Measurements from ENCODE around the gene FBXO38. TPM values are rescaled to one million over a fixed set of nuclear protein-coding genes. Genes with fewer than 3 reads are reported as not detected.

Gene FBXO38
- total RNA-seq, 6 experiments from 2014 or later = 28.1 to 31.7 (median 30.9) TPM

DNA sequence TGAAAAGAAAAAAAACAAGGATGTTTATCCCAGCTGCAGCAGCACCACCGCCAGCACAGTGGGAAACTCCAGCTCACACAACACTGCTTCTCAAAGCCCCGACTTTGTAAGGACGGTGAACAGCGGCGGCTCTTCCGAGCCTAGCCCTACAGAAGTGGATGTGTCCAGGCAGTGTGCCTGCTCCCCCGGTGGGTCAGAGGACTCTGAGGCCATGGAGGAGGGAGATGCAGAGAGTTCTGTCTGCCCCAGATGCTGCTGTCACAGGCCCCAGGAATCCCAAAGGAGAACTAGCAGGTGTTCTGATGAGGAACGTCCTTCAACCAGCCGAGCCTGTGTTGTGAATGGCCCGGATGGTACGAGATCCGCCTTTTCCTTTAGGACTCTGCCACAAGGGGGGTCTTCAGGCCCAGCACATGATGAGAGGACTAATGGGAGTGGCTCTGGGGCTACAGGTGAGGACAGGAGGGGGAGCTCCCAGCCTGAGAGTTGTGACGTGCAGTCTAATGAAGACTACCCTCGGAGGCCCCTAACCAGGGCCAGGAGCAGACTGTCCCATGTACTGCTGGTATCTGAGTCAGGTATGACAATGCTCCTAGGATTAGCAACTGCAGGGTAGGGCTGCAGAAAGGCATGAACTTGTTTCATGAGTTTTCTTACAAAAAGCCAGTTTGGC is 43.7 kb downstream of the FBXO38 start:
- H3K27ac Mint-ChIP-seq = no peak overlapping the region
- peaks cover 41% of the 10 kb centered on the region for H3K36me3 Mint-ChIP-seq (ENCODE audit: low read depth)
- no peaks in the 10 kb centered on the region; the same call in 1 of the 2 replicates for H3K27me3 Mint-ChIP-seq (ENCODE audit: insufficient read depth)

DNA sequence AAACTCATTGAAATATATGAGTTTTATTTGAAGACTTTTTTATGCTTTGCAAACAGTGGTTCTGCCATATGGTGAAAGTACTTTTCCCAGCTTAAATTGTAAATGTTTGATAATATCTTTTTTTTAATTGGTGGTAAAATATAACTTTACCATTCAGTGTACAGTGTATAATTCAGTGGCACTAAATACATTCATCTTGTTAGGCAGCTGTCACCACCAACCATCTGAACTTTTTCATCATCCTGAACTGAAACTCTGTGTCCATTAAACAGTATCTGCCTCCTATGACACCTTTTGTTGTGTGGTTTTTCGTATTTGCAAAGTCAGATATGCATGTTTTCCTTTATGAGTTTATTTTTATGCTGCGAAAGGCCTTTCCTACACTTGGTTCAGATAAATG is 45.1 kb downstream of the FBXO38 start:
- Mint-ChIP-seq H3K4me1 (ENCODE audit: low read depth) (peaks cover 32% of the 10 kb centered on the region), H3K27ac (no peak overlapping the region), H3K36me3 (ENCODE audit: low read depth) (peaks cover 39% of the 10 kb centered on the region), H3K4me3 (no peak overlapping the region), H3K27me3 (ENCODE audit: insufficient read depth) (no peaks in the 10 kb centered on the region; the same call in 1 of the 2 replicates), H3K9me3 (no peaks in the 10 kb centered on the region)
- no peak for DNase-seq
- TF ChIP-seq, protein P1, sequence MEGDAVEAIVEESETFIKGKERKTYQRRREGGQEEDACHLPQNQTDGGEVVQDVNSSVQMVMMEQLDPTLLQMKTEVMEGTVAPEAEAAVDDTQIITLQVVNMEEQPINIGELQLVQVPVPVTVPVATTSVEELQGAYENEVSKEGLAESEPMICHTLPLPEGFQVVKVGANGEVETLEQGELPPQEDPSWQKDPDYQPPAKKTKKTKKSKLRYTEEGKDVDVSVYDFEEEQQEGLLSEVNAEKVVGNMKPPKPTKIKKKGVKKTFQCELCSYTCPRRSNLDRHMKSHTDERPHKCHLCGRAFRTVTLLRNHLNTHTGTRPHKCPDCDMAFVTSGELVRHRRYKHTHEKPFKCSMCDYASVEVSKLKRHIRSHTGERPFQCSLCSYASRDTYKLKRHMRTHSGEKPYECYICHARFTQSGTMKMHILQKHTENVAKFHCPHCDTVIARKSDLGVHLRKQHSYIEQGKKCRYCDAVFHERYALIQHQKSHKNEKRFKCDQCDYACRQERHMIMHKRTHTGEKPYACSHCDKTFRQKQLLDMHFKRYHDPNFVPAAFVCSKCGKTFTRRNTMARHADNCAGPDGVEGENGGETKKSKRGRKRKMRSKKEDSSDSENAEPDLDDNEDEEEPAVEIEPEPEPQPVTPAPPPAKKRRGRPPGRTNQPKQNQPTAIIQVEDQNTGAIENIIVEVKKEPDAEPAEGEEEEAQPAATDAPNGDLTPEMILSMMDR (IDR thresholded peaks at IDR 0.05) = no peak

More for the DNA sequence above, 43.7 kb downstream of the FBXO38 start:
- H3K9me3 Mint-ChIP-seq = no peaks in the 10 kb centered on the region
- TF ChIP-seq, protein P1 (IDR thresholded peaks at IDR 0.05) = no peak
- no peak for DNase-seq
- H3K4me3 Mint-ChIP-seq = no peak overlapping the region
- peaks cover 25% of the 10 kb centered on the region for H3K4me1 Mint-ChIP-seq (ENCODE audit: low read depth)

DNA sequence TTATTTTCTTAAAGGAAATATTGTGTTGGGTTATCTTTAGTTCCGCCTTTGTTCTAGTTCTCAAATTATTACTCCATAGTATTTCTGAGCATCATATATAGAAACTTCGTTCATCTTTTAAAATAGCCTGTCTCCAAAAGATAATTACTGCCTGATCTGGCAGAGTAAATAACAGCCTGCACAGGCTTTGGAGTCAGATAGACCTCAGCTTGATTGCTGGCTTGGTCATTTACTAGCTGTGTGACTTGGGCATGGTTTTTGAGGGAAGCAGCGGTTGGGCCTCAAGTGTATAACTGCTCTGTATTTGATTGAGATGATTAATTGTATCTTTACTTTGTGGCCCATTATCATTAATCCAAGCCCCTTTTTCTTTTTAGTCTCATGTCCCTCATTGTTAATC is 50.1 kb downstream of the FBXO38 start:
- Mint-ChIP-seq H3K27ac (no peak overlapping the region), H3K27me3 (ENCODE audit: insufficient read depth) (no peaks in the 10 kb centered on the region), H3K4me1 (ENCODE audit: low read depth) (peaks cover 21% of the 10 kb centered on the region), H3K36me3 (ENCODE audit: low read depth) (peaks cover 22% of the 10 kb centered on the region), H3K4me3 (no peak overlapping the region), H3K9me3 (no peaks in the 10 kb centered on the region)
- no peak for DNase-seq
- TF ChIP-seq, protein P1 (IDR thresholded peaks at IDR 0.05) = no peak

DNA sequence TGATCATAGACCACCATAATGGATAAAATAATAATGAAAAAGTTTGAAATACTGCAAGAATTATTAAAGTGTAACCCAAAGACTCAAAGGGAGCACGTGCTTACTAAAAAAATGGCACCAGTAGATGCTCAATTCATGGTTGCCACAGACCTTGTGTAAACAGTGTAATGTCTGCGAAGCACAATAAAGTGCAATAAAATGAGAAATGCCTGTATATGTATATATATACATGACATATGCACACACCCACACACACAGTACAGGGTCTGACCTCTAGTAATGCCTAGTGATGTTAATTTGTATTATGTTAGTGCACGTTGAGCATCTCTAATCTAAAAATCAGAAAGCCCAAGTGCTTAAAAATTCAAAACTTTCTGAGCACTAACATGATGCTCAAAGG is 52.3 kb downstream of the FBXO38 start:
- Mint-ChIP-seq H3K9me3 (no peaks in the 10 kb centered on the region), H3K27me3 (ENCODE audit: insufficient read depth) (no peaks in the 10 kb centered on the region), H3K4me3 (no peak overlapping the region), H3K4me1 (ENCODE audit: low read depth) (peaks cover 19% of the 10 kb centered on the region), H3K36me3 (ENCODE audit: low read depth) (peaks cover 26% of the 10 kb centered on the region), H3K27ac (no peak overlapping the region)
- DNase-seq = no peak
- TF ChIP-seq, protein P1 (IDR thresholded peaks at IDR 0.05) = no peak

DNA sequence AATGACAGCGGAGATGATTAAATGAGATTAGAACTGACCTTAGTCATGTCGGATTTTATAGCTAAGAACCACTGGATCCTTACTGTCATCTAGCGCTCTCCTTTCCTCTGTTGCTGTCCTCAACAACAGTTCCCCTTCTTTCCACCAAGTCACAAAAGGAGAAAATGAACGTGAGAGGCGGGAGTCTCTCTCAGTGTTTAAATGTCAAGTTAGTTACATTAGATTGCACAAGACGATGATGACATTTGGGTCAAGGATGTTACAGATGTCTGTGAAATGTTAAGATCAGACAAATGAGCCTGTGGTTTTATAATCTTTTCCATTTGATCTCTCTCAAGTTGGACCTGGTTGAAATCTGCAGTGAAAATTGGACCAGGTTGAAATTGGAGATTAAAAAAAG is 53.5 kb downstream of the FBXO38 start:
- TF ChIP-seq, protein P1 (IDR thresholded peaks at IDR 0.05) = no peak
- peaks cover 8% of the 10 kb centered on the region for H3K4me1 Mint-ChIP-seq (ENCODE audit: low read depth)
- H3K4me3 Mint-ChIP-seq = no peak overlapping the region
- H3K36me3 Mint-ChIP-seq (ENCODE audit: low read depth) = peaks cover 24% of the 10 kb centered on the region
- H3K9me3 Mint-ChIP-seq = no peaks in the 10 kb centered on the region
- H3K27ac Mint-ChIP-seq = no peak overlapping the region
- DNase-seq = no peak
- no peaks in the 10 kb centered on the region for H3K27me3 Mint-ChIP-seq (ENCODE audit: insufficient read depth)

Measured in HFFc6 (cell line).